ENCODE data around the gene KIF22.

Gene KIF22

DNA sequence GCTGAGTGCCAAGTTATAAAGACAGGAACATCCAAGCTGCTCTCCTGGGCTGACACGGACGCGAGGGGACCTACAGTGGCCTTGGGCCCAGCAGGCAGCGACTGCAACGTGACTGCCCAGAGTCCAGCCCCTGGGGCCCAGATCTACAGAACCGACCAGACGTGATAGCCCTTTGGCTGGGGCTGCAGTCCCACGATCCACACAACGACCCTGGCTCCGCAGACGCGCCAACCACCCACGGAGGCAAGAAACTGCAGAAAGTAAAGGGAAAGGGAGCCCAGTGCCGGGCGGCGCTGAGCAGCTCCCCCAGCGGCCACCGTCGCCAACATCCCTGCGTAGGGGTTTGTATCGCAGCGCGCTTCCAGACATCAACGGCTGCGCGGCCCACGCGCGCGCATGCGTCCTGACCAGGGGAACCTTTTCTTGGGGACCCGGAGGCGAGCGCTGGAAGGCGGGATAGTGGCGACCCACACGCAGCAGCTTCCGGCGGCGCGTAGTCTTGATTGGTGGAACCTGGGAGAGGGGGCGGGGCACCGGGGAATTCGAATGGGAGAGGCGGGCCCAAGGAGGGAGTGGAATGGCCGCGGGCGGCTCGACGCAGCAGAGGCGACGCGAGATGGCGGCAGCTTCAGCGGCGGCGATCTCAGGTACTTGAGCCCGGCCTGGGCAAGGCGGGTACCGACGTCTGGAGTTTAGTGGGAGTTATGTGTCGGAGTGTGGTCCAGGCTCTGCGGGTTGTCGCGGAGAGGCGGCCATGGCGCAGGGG, at the start of gene KIF22:
Gene KIF22 (plus strand): TSS at position 569 of the 766 bp plus-strand sequence. CDS start 9 bp downstream, at position 578.
- Histone ChIP-seq H3K27me3 (no peaks in the 10 kb centered on the region), H3K36me3 (no peaks in the 10 kb centered on the region), H3K27ac (peak within 1 kb of the TSS; percentile 89), H3K4me1 (ENCODE audit: control insufficient read depth in 1 of 2, insufficient read depth in 1 of 2, low read depth in 1 of 2, low read length in 1 of 2) (peaks cover 41 to 54% of the 10 kb centered on the region in 2 experiments), H3K9me3 (no peaks in the 10 kb centered on the region), H3K4me3 (ENCODE audit: low read depth in 1 of 2, low read length in 1 of 2) (peak within 1 kb of the TSS; percentile 79 to 94)
- peak; percentile 98 for TF ChIP-seq CTCF (IDR thresholded peaks at IDR 0.05)

GRCh38 chr16:29742683-29743275, 47.8 kb upstream of the KIF22 start:
- peaks cover 38% of the 10 kb centered on the region for H3K36me3 ChIP-seq
- H3K4me3 ChIP-seq (ENCODE audit: low read depth in 1 of 2, low read length in 1 of 2), result peak overlapping the region; percentile 94 to 100
- H3K27ac ChIP-seq, result peak overlapping the region; percentile 99
- no peaks in the 10 kb centered on the region for H3K9me3 ChIP-seq
- no peaks in the 10 kb centered on the region for H3K27me3 ChIP-seq
- no peak for TF ChIP-seq CTCF (IDR thresholded peaks at IDR 0.05)
- H3K4me1 ChIP-seq (ENCODE audit: control insufficient read depth in 1 of 2, insufficient read depth in 1 of 2, low read depth in 1 of 2, low read length in 1 of 2), result peaks cover 86 to 93% of the 10 kb centered on the region in 2 experiments

DNA sequence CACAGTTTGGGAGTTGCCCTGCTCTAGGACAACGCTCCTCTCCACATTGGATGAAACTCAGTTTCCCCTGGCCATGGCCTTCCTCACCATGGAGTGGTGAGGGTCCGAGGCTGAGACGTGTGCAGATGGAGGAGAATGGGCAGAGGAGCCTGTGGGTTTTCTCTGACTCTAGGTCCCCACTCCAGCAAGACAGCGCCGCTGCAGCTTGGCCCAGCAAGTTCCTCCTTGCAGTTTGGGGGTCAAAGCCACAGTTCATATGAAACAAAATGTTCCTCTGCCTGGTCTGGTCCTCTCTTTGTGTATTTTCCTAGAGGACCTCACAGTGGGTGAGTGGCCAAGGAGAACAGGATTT, 47.1 kb upstream of the KIF22 start:
- Histone ChIP-seq H3K4me3 (ENCODE audit: low read depth in 1 of 2, low read length in 1 of 2) (peak overlapping the region; percentile 94 to 100), H3K27ac (peak overlapping the region; percentile 99), H3K27me3 (no peaks in the 10 kb centered on the region), H3K4me1 (ENCODE audit: control insufficient read depth in 1 of 2, insufficient read depth in 1 of 2, low read depth in 1 of 2, low read length in 1 of 2) (peaks cover 86 to 90% of the 10 kb centered on the region in 2 experiments), H3K9me3 (no peaks in the 10 kb centered on the region), H3K36me3 (peaks cover 38% of the 10 kb centered on the region)
- TF ChIP-seq CTCF (IDR thresholded peaks at IDR 0.05), result no peak

DNA sequence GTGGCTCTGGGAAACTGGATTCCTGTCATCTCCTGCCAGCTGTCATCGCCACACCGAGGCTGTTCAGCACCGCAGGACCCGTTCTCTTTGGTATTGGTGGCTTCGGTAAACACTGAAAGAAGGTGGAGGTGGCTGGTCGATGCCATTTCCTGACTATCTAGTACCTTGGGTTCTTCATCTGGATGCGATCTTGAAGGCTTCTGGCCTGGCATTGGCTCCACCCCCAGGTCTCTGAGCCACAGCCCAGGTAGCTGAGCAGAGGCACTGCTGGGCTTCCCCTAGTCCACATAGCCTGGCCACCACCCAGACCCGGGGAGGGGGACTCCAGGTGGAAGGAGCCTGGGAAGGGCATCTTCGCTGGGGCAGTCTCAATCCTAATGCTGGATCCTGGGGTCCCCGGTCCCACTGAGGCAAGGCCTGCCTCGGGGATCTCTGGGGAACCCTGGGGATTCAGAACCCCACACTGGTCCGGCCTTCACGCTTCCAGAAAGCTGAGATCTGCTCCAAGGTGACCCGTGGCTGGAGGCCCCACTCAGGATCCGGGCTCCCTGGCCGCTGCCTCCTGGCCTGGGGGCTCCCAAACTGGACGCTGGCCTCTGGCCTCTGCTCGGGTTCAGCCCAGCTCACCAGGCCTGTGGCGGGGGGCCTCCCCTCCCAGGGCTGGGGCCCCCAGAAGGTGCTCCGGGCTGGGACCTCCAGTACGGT, 46.6 kb upstream of the KIF22 start:
- TF ChIP-seq CTCF (IDR thresholded peaks at IDR 0.05), result no peak
- Histone ChIP-seq H3K4me3 (ENCODE audit: low read depth in 1 of 2, low read length in 1 of 2) (peak overlapping the region; percentile 94 to 100), H3K27ac (peak overlapping the region; percentile 99), H3K27me3 (no peaks in the 10 kb centered on the region), H3K4me1 (ENCODE audit: control insufficient read depth in 1 of 2, insufficient read depth in 1 of 2, low read depth in 1 of 2, low read length in 1 of 2) (peaks cover 86% of the 10 kb centered on the region in 2 experiments), H3K36me3 (peaks cover 38% of the 10 kb centered on the region), H3K9me3 (no peaks in the 10 kb centered on the region)

DNA sequence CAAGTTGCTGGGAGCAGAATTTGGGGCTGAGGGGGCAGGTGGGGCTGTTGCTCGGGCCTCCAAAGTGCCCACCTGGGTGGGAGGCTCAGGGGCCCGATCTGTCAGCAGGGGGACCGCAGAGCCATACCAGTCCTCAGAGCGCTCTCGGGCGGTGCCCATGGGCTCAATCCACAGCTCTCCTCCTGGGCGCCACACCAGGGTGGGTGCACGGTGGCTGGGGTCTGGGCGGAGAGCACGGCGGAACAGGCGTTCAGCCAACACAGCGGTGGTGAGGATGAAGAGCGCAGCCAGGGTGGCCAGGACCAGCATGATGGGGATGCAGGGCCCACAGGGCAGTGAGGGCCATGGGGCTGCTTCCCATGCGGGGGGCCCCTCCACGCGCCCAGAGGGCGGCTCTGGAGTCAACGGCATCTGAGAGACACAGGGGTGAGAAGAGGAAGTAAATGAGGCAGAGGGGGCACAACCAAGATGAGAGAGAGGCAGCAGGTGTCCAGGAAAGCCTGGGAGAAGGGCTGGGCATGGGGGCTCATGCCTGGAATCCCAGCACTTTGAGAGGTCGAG, 45.9 kb upstream of the KIF22 start:
- Histone ChIP-seq H3K27ac (peak overlapping the region; percentile 99), H3K4me3 (ENCODE audit: low read depth in 1 of 2, low read length in 1 of 2) (peak overlapping the region; percentile 94 to 100), H3K4me1 (ENCODE audit: control insufficient read depth in 1 of 2, insufficient read depth in 1 of 2, low read depth in 1 of 2, low read length in 1 of 2) (peaks cover 87 to 88% of the 10 kb centered on the region in 2 experiments), H3K36me3 (peaks cover 38% of the 10 kb centered on the region), H3K9me3 (no peaks in the 10 kb centered on the region), H3K27me3 (no peaks in the 10 kb centered on the region)
- TF ChIP-seq CTCF (IDR thresholded peaks at IDR 0.05), result no peak

Data from neutrophil (primary cell).